Calu3 (cell line): ENCODE data around the gene HIVEP3. TPM values are rescaled to one million over a fixed set of nuclear protein-coding genes. Genes with fewer than 3 reads are reported as not detected.

ENCODE experiments used
- BruUV-seq: library from RNA; stranded (reverse); fragments of 400-500 nt; replicated peaks from 2 replicates; lab custom pipeline; 2021; lab: Mats Ljungman, UMichigan
- CTCF ChIA-PET: fragments of 300-600 bp; sonication (Branson Sonifier 250); formaldehyde crosslinking; loops from one replicate; lab custom pipeline; 2022; ENCODE audit warnings: antibody characterized with exemption; lab: Charles Lee
- DNase-seq: peaks from one replicate; pipeline ENCODE4 v3.0.0; 2022
- H3K27ac Mint-ChIP-seq: one replicate; pipeline ENCODE4 v1.8.0; 2022; ENCODE audit warnings: mixed read lengths; ENCODE audit not compliant: unreplicated experiment
- H3K27me3 Mint-ChIP-seq: one replicate; pipeline ENCODE4 v1.8.0; 2022; ENCODE audit warnings: mixed read lengths; ENCODE audit not compliant: unreplicated experiment
- H3K36me3 Mint-ChIP-seq: one replicate; pipeline ENCODE4 v1.8.0; 2022; ENCODE audit warnings: mild to moderate bottlenecking, moderate library complexity, mixed read lengths; ENCODE audit not compliant: insufficient read depth, unreplicated experiment
- H3K4me1 Mint-ChIP-seq: one replicate; pipeline ENCODE4 v1.8.0; 2022; ENCODE audit warnings: mild to moderate bottlenecking, low read depth, mixed read lengths; ENCODE audit not compliant: unreplicated experiment
- H3K4me3 Mint-ChIP-seq: one replicate; pipeline ENCODE4 v1.8.0; 2022; ENCODE audit warnings: mild to moderate bottlenecking, low read depth, moderate library complexity, mixed read lengths; ENCODE audit not compliant: unreplicated experiment
- H3K9me3 Mint-ChIP-seq: one replicate; pipeline ENCODE4 v1.8.0; 2022; ENCODE audit warnings: low read depth, mixed read lengths; ENCODE audit not compliant: unreplicated experiment
- CTCF ChIP-seq: fragments of 200-600 bp; IDR thresholded peaks from one replicate; pipeline ENCODE4 v1.8.0; 2022; ENCODE audit warnings: antibody characterized with exemption; ENCODE audit not compliant: unreplicated experiment
- intact Hi-C: fragments of 100-400 bp; cut with micrococcal nuclease; formaldehyde crosslinking; loops from one replicate; pipeline ENCODE4 v1.10.0; 2022; ENCODE audit not compliant: unreplicated experiment
- total RNA-seq: library from RNA; stranded (reverse); gene quantifications from 2 replicates; pipeline ENCODE4 v1.2.3, GENCODE V29; 2022

HIVEP3 gene
- total RNA-seq, 1 experiment from 2014 or later: 9.0 TPM

- Mint-ChIP-seq H3K36me3 (no peaks in the 10 kb centered on the region), H3K27me3 (peaks cover 28% of the 10 kb centered on the region), H3K27ac (no peak overlapping the region), H3K4me3 (no peak overlapping the region), H3K9me3 (no peaks in the 10 kb centered on the region), H3K4me1 (no peaks in the 10 kb centered on the region)
- DNase-seq: no peak
- BruUV-seq: no TSS peak
- no peak for TF ChIP-seq CTCF
- intact Hi-C loops: no loop called here
- CTCF ChIA-PET: no interaction called here
These were observed 173.7 kb downstream of the HIVEP3 start for GRCh38 chr1:41745022-41745421.

- BruUV-seq: no TSS peak
- DNase-seq: no peak
- no peak overlapping the region for H3K27ac Mint-ChIP-seq
- no peaks in the 10 kb centered on the region for H3K4me1 Mint-ChIP-seq
- CTCF ChIA-PET: no interaction called here
- intact Hi-C loops: no loop called here
- peaks cover 28% of the 10 kb centered on the region for H3K27me3 Mint-ChIP-seq
- H3K36me3 Mint-ChIP-seq: no peaks in the 10 kb centered on the region
- TF ChIP-seq CTCF: no peak
- no peaks in the 10 kb centered on the region for H3K9me3 Mint-ChIP-seq
- H3K4me3 Mint-ChIP-seq: no peak overlapping the region
These were observed 175.4 kb downstream of the HIVEP3 start for GRCh38 chr1:41743366-41743765.

GRCh38 chr1:41742219-41742618, 176.5 kb downstream of the HIVEP3 start:
- DNase-seq: no peak
- no peak overlapping the region for H3K27ac Mint-ChIP-seq
- no peaks in the 10 kb centered on the region for H3K9me3 Mint-ChIP-seq
- H3K4me3 Mint-ChIP-seq: no peak overlapping the region
- no peaks in the 10 kb centered on the region for H3K4me1 Mint-ChIP-seq
- BruUV-seq: no TSS peak
- H3K27me3 Mint-ChIP-seq: peaks cover 32% of the 10 kb centered on the region
- CTCF ChIA-PET: no interaction called here
- TF ChIP-seq CTCF: no peak
- no peaks in the 10 kb centered on the region for H3K36me3 Mint-ChIP-seq
- intact Hi-C loops: no loop called here

- no peaks in the 10 kb centered on the region for H3K4me1 Mint-ChIP-seq
- CTCF ChIA-PET: no interaction called here
- H3K27ac Mint-ChIP-seq: no peak overlapping the region
- no peak for DNase-seq
- no peak overlapping the region for H3K4me3 Mint-ChIP-seq
- H3K9me3 Mint-ChIP-seq: no peaks in the 10 kb centered on the region
- intact Hi-C loops: no loop called here
- H3K27me3 Mint-ChIP-seq: peaks cover 42% of the 10 kb centered on the region
- no peak for TF ChIP-seq CTCF
- no TSS peak for BruUV-seq
- H3K36me3 Mint-ChIP-seq: no peaks in the 10 kb centered on the region
These were observed 177.5 kb downstream of the HIVEP3 start for GRCh38 chr1:41741244-41741643.
